ENCODE results near the gene PABPC3.

The PABPC3 gene

GRCh38 chr13:25103711-25104110, 7.8 kb downstream of the PABPC3 start:
- no peak for DNase-seq (ENCODE audit: low read depth)
- TF ChIP-seq CTCF (IDR thresholded peaks at IDR 0.05; ENCODE audit: control insufficient read depth, insufficient read depth, low read depth, low read length, missing control alignments), result no peak
- no peak overlapping the region for H3K4me3 ChIP-seq (ENCODE audit: control insufficient read depth, low read depth, low read length)

GRCh38 chr13:25109341-25109740, 13.4 kb downstream of the PABPC3 start:
- no peak for DNase-seq (ENCODE audit: low read depth)
- H3K4me3 ChIP-seq (ENCODE audit: control insufficient read depth, low read depth, low read length), result no peak overlapping the region
- no peak for TF ChIP-seq CTCF (IDR thresholded peaks at IDR 0.05; ENCODE audit: control insufficient read depth, insufficient read depth, low read depth, low read length, missing control alignments)

- DNase-seq (ENCODE audit: low read depth), result no peak
- H3K4me3 ChIP-seq (ENCODE audit: control insufficient read depth, low read depth, low read length), result no peak overlapping the region
- TF ChIP-seq CTCF (IDR thresholded peaks at IDR 0.05; ENCODE audit: control insufficient read depth, insufficient read depth, low read depth, low read length, missing control alignments), result no peak
Observed at GRCh38 chr13:25110956-25111584, 15.1 kb downstream of the PABPC3 start.

- H3K4me3 ChIP-seq (ENCODE audit: control insufficient read depth, low read depth, low read length), result no peak overlapping the region
- DNase-seq (ENCODE audit: low read depth), result no peak
- TF ChIP-seq CTCF (IDR thresholded peaks at IDR 0.05; ENCODE audit: control insufficient read depth, insufficient read depth, low read depth, low read length, missing control alignments), result no peak
Observed at GRCh38 chr13:25111585-25111956, 15.6 kb downstream of the PABPC3 start.

GRCh38 chr13:25112695-25113255, 16.8 kb downstream of the PABPC3 start:
- no peak overlapping the region for H3K4me3 ChIP-seq (ENCODE audit: control insufficient read depth, low read depth, low read length)
- TF ChIP-seq CTCF (IDR thresholded peaks at IDR 0.05; ENCODE audit: control insufficient read depth, insufficient read depth, low read depth, low read length, missing control alignments), result no peak
- no peak for DNase-seq (ENCODE audit: low read depth)

- DNase-seq (ENCODE audit: low read depth), result peak; percentile 37
- H3K4me3 ChIP-seq (ENCODE audit: control insufficient read depth, low read depth, low read length), result no peak overlapping the region
- peak; percentile 88 for TF ChIP-seq CTCF (IDR thresholded peaks at IDR 0.05; ENCODE audit: control insufficient read depth, insufficient read depth, low read depth, low read length, missing control alignments)
Observed at GRCh38 chr13:25114220-25114619, 18.3 kb downstream of the PABPC3 start.
